ENCODE results near the gene ETV6. TPM values are rescaled to one million over a fixed set of nuclear protein-coding genes. Genes with fewer than 3 reads are reported as not detected.

Gene ETV6
- total RNA-seq, 1 donor, result 11.2 TPM

GRCh38 chr12:11759899-11760298 is 110.4 kb downstream of the ETV6 start:
- no peak for DNase-seq (ENCODE audit: low read depth)
- TF ChIP-seq CTCF (IDR thresholded peaks at IDR 0.05; ENCODE audit: insufficient read depth, low read depth, low read length), result no peak
- no peak overlapping the region for H3K4me3 ChIP-seq (ENCODE audit: low read depth, low read length)

DNA sequence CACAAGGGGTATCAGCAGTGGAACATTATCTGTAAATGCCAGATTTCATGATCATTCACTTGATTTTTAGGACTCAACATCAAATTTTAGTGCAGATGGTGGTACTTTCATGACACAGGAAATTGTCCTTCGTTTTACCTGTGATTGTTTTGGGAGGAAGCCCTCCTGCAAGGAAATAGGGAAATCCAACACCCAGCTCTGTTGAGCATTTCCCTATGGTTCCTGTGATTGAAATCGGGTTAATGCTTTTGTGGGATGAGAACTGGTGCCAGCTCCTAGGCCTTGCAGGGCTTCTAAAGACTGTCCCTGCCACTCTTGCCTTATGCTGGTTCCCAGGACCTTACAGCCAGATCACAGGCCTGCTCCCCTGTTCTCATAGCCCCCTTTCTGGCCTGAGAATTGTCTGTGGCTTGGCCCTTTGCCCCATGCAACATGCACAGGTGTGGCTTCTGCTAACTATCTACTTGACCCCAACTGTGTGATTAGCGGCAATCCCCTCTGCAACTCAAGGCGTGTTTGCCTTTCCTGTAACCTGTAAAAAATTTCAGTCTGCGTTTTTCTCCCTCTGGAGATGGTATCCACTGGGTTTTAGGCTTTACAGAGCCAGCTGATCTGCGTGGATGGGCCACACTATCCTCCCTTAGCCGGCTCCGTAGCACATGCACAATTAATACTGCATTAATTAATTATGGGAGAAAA is 112.5 kb downstream of the ETV6 start:
- H3K4me3 ChIP-seq (ENCODE audit: low read depth, low read length), result no peak overlapping the region
- no peak for TF ChIP-seq CTCF (IDR thresholded peaks at IDR 0.05; ENCODE audit: insufficient read depth, low read depth, low read length)
- no peak for DNase-seq (ENCODE audit: low read depth)

GRCh38 chr12:11762723-11763326 is 113.4 kb downstream of the ETV6 start:
- no peak for TF ChIP-seq CTCF (IDR thresholded peaks at IDR 0.05; ENCODE audit: insufficient read depth, low read depth, low read length)
- H3K4me3 ChIP-seq (ENCODE audit: low read depth, low read length), result no peak overlapping the region
- DNase-seq (ENCODE audit: low read depth), result no peak

DNA sequence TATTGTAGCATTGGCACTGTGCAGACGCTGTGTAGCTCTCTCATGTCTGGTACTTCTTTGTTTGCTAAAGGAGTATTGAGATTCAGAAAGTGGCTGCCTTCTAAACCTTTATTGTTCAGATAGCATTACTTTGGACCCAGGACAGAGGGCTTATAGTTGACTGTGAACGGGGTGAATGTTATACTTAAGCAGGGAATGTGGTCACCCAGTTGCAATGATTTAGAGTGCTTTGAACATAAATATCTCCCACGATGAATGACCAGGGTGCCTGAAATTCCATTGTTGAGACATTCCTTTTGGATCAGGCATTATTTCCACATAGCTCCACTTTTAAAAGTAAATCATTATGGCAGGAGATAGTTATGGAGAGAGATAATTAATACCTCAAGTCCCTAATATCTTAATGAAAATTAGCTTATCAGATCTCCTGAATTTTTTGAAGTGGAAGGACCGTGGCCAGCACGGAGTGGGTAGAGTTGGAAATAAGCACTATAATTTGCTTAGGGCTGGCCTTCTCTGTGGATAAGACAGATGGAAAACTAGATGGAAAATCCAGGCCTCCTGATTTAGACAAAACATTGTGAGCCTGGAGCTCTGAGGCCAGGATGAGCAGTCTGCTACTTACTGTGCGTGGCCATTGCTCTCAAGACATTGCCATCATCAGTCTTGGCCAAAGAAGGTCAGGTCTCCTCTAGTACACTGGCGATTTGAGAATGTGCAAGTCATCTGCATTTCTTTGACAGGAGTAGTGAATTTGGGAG is 114.5 kb downstream of the ETV6 start:
- peak; percentile 81 for DNase-seq (ENCODE audit: low read depth)
- no peak overlapping the region for H3K4me3 ChIP-seq (ENCODE audit: low read depth, low read length)

DNA sequence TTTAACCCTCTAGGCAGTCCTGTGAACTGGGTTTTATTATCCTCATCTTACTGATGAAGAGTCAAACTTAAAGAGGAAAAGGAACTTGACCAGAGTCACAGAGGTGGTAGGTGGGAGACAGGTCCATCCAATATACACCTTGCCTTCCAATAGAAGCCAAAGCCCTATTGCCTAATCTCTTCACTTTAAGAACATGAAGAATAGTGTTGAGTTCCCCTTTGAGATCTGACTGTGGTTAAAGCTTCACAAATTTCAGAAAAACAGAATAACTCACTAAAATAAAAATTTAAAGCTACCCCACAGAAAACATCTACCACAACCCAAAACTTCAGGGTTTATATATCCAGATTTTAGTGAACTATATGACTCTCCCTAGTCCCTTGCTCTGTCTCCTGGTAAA is 115.4 kb downstream of the ETV6 start:
- no peak overlapping the region for H3K4me3 ChIP-seq (ENCODE audit: low read depth, low read length)
- no peak for DNase-seq (ENCODE audit: low read depth)
- no peak for TF ChIP-seq CTCF (IDR thresholded peaks at IDR 0.05; ENCODE audit: insufficient read depth, low read depth, low read length)

More for the DNA sequence above, 114.5 kb downstream of the ETV6 start:
- no peak for TF ChIP-seq CTCF (IDR thresholded peaks at IDR 0.05; ENCODE audit: insufficient read depth, low read depth, low read length)

GRCh38 chr12:11765421-11765816 is 115.9 kb downstream of the ETV6 start:
- no peak overlapping the region for H3K4me3 ChIP-seq (ENCODE audit: low read depth, low read length)
- TF ChIP-seq CTCF (IDR thresholded peaks at IDR 0.05; ENCODE audit: insufficient read depth, low read depth, low read length), result no peak
- peak; percentile 65 for DNase-seq (ENCODE audit: low read depth)
